AG09309 (cell line): ENCODE data around the gene FNDC3B.

ENCODE experiments used
- DNase-seq: peaks from one replicate; pipeline ENCODE4 v3.0.0-alpha.2; 2010; ENCODE audit warnings: low read depth
- H3K4me3 ChIP-seq: 2 replicates; pipeline ENCODE4 v1.5.1; 2011; ENCODE audit warnings: mild to moderate bottlenecking, low read depth, low read length, moderate library complexity; ENCODE audit not compliant: control insufficient read depth
- TF ChIP-seq, protein P1 (sequence below): IDR thresholded peaks from 2 replicates; pipeline ENCODE4 v1.5.1; 2011; ENCODE audit warnings: mild to moderate bottlenecking, low read depth, low read length, inconsistent platforms; ENCODE audit not compliant: insufficient read depth, control insufficient read depth; ENCODE audit errors: missing control alignments

The FNDC3B gene

GRCh38 chr3:172106989-172107388 lies 67.6 kb downstream of the FNDC3B start:
- H3K4me3 ChIP-seq, result no peak overlapping the region
- no peak for DNase-seq
- TF ChIP-seq, protein P1, sequence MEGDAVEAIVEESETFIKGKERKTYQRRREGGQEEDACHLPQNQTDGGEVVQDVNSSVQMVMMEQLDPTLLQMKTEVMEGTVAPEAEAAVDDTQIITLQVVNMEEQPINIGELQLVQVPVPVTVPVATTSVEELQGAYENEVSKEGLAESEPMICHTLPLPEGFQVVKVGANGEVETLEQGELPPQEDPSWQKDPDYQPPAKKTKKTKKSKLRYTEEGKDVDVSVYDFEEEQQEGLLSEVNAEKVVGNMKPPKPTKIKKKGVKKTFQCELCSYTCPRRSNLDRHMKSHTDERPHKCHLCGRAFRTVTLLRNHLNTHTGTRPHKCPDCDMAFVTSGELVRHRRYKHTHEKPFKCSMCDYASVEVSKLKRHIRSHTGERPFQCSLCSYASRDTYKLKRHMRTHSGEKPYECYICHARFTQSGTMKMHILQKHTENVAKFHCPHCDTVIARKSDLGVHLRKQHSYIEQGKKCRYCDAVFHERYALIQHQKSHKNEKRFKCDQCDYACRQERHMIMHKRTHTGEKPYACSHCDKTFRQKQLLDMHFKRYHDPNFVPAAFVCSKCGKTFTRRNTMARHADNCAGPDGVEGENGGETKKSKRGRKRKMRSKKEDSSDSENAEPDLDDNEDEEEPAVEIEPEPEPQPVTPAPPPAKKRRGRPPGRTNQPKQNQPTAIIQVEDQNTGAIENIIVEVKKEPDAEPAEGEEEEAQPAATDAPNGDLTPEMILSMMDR, result no peak

- no peak overlapping the region for H3K4me3 ChIP-seq
- no peak for DNase-seq
- TF ChIP-seq, protein P1, result no peak
Measured at GRCh38 chr3:172107403-172107802, 68.0 kb downstream of the FNDC3B start.

DNA sequence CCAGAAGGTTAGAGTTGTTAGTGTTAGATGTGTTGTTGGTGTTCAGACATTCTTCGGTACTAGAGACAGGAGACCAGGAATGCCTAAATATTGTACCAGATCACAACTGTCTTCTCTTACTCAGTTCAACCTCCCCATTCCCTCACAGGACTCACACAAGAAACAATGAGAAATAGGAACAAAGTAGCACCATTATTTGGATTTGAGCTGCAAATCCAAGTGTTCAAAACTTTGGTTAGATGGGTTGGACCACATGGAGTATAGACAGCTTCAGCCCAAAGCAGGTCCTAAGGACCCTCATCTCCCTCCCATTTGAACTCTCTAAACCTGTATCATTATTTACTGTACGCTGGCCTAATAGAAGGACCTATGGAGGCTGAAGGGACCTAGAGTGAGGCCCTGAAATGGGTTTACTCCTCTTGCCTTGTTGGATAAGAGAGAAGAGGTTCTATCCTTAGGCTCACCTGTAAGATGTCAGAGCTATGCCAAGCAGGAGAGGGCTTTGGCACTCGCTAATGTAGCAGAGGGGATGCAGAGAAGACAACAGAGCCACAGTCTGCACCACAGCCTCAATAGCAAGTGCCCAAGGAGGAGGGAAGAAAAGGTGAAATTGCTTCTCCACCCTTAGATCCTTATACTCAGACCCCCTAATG lies 70.9 kb downstream of the FNDC3B start:
- no peak overlapping the region for H3K4me3 ChIP-seq
- no peak for DNase-seq
- TF ChIP-seq, protein P1, result no peak

DNA sequence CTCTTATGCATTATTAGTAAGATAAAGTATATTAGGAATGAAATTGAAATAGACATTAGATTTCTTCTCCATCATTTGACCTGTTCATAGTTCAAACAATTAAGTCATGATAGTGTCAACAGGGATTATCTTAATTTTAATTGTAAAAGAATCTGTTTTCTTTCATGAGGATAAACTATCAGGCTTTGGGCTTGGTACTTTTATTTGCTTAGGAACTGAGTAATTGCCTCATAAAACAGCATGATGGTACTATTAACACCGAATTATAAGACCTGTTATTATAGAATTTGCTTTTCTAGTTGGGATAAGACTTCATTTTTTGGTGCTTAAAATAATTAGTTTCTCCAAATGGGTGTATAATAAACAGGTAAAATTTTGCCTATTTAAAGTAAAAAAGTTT lies 71.8 kb downstream of the FNDC3B start:
- no peak for DNase-seq
- TF ChIP-seq, protein P1, result no peak
- no peak overlapping the region for H3K4me3 ChIP-seq

GRCh38 chr3:172112078-172112733 lies 72.8 kb downstream of the FNDC3B start:
- DNase-seq, result no peak
- no peak overlapping the region for H3K4me3 ChIP-seq
- TF ChIP-seq, protein P1, result no peak

GRCh38 chr3:172112734-172113120 lies 73.3 kb downstream of the FNDC3B start:
- no peak for DNase-seq
- TF ChIP-seq, protein P1, result no peak
- no peak overlapping the region for H3K4me3 ChIP-seq
